Endothelial cell of umbilical vein (primary cell): Measurements from ENCODE around the gene KRT17. TPM values are rescaled to one million over a fixed set of nuclear protein-coding genes. Genes with fewer than 3 reads are reported as not detected.
"Not testable (repeated sequence)": the region's sequence is repeated elsewhere in the genome, so short reads cannot be mapped to it uniquely, and the experiment has no call there.

Experiments
- BruUV-seq: library from RNA; stranded (reverse); fragments of 400-500 nt; replicated peaks from 2 replicates; lab custom pipeline; 2021; lab: Mats Ljungman, UMichigan
- CTCF ChIA-PET: fragments of 300-600, 350-600 bp; sonication (Branson Sonifier 250); formaldehyde crosslinking; loops from one replicate; lab custom pipeline; 2021; ENCODE audit warnings: antibody characterized with exemption, inconsistent platforms; lab: Charles Lee
- POLR2A ChIA-PET: fragments of 300-600, 350-600 bp; sonication (Branson Sonifier 250); formaldehyde crosslinking; loops from one replicate; lab custom pipeline; 2021; ENCODE audit warnings: antibody characterized with exemption, inconsistent platforms; lab: Charles Lee
- DNase-seq: peaks from one replicate; pipeline ENCODE4 v3.0.0-alpha.2; 2011; ENCODE audit warnings: low read depth, low spot score
- FAIRE-seq: peaks from 2 replicates; lab custom pipeline; 2011; peaks lifted over from hg19 to GRCh38; lab: Jason Lieb, UNC
- H2AFZ ChIP-seq: 2 replicates; pipeline ENCODE4 v1.6.0; 2012; ENCODE audit warnings: low read depth, low read length, control low read depth, inconsistent platforms
- H3K27ac ChIP-seq: 2 replicates; pipeline ENCODE4 v1.5.1; 2011; ENCODE audit warnings: low read depth, mild to moderate bottlenecking, control low read depth, low read length, moderate library complexity; ENCODE audit not compliant: insufficient read depth
- H3K27me3 ChIP-seq, 2 experiments: 2 replicates each; pipeline versions ENCODE4 v1.6.0 to v1.6.1; 2011; ENCODE audit warnings: low read length in 2 of 2, mixed read lengths in 1 of 2; ENCODE audit not compliant: control insufficient read depth in 2 of 2, insufficient read depth in 2 of 2
- H3K36me3 ChIP-seq, 2 experiments: 2 replicates in 1 of 2; 3 replicates in 1 of 2; pipeline ENCODE4 v1.5.1; 2011; ENCODE audit warnings: low read length in 2 of 2, mild to moderate bottlenecking in 1 of 2, moderate library complexity in 1 of 2; ENCODE audit not compliant: control insufficient read depth in 2 of 2, insufficient read depth in 2 of 2; ENCODE audit errors: extremely low read depth in 1 of 2
- H3K4me1 ChIP-seq: 3 replicates; pipeline ENCODE4 v1.5.1; 2011; ENCODE audit warnings: mild to moderate bottlenecking, low read length; ENCODE audit not compliant: control insufficient read depth, insufficient read depth; ENCODE audit errors: extremely low read depth
- H3K4me2 ChIP-seq: 2 replicates; pipeline ENCODE4 v1.6.1; 2011; ENCODE audit warnings: low read length, control low read depth, mixed read lengths; ENCODE audit not compliant: insufficient read depth
- H3K4me3 ChIP-seq, 3 experiments: fragments of 200-600 bp in 1 of 3; sonication (generic), shearing (Covaris generic) in 1 of 3; replicated peaks in 1 of 3; 2 replicates each; pipeline ENCODE4 v1.5.1; 2011 to 2016; ENCODE audit warnings: control low read depth in 3 of 3, low read length in 3 of 3, mild to moderate bottlenecking in 2 of 3, inconsistent platforms in 1 of 3, low read depth in 1 of 3, moderate library complexity in 1 of 3; ENCODE audit not compliant: insufficient read depth in 1 of 3
- H3K79me2 ChIP-seq: 2 replicates; pipeline ENCODE4 v1.6.0; 2012; ENCODE audit warnings: low read length, inconsistent platforms; ENCODE audit not compliant: control insufficient read depth, insufficient read depth
- H3K9ac ChIP-seq: replicated peaks from 2 replicates; pipeline ENCODE3; 2011; ENCODE audit warnings: low read length, control low read depth; ENCODE audit not compliant: insufficient read depth; ENCODE audit errors: extremely low read depth
- H3K9me1 ChIP-seq: replicated peaks from 3 replicates; pipeline ENCODE4 v1.6.0; 2011; ENCODE audit warnings: mild to moderate bottlenecking, low read length; ENCODE audit not compliant: control insufficient read depth, insufficient read depth; ENCODE audit errors: extremely low read depth
- H3K9me3 ChIP-seq: replicated peaks from 2 replicates; pipeline ENCODE4 v1.5.1; 2012; ENCODE audit warnings: low read length, inconsistent platforms; ENCODE audit not compliant: control insufficient read depth, insufficient read depth
- H4K20me1 ChIP-seq: replicated peaks from 2 replicates; pipeline ENCODE3; 2011; ENCODE audit warnings: mild to moderate bottlenecking, low read length; ENCODE audit not compliant: control insufficient read depth, insufficient read depth; ENCODE audit errors: extremely low read depth
- CTCF ChIP-seq, 2 donors: IDR thresholded peaks; 1 replicate in 1 of 2; 2 replicates in 1 of 2; pipeline ENCODE4 v1.5.1; 2011; ENCODE audit warnings: low read length in 2 of 2, mild to moderate bottlenecking in 2 of 2, moderate library complexity in 2 of 2, control low read depth in 1 of 2, inconsistent platforms in 1 of 2, low read depth in 1 of 2; ENCODE audit not compliant: insufficient read depth in 1 of 2; ENCODE audit errors: extremely low read depth in 1 of 2
- EZH2 ChIP-seq: IDR thresholded peaks from 2 replicates; pipeline ENCODE4 v1.6.1; 2012; ENCODE audit warnings: borderline replicate concordance, low read depth, mild to moderate bottlenecking, moderate library complexity, low read length, inconsistent platforms; ENCODE audit not compliant: severe bottlenecking
- FOS ChIP-seq: IDR thresholded peaks from 2 replicates; pipeline ENCODE4 v1.6.1; 2011; ENCODE audit warnings: mild to moderate bottlenecking, low read length, moderate library complexity, borderline replicate concordance; ENCODE audit not compliant: insufficient read depth
- GATA2 ChIP-seq: IDR thresholded peaks from 2 replicates; pipeline ENCODE4 v1.7.0; 2011; ENCODE audit warnings: low read depth, mild to moderate bottlenecking, moderate library complexity, mixed read lengths, low read length; ENCODE audit not compliant: insufficient read length, insufficient read depth
- JUN ChIP-seq: IDR thresholded peaks from 2 replicates; pipeline ENCODE4 v1.6.1; 2011; ENCODE audit warnings: borderline replicate concordance, low read depth; ENCODE audit not compliant: insufficient read length, insufficient read depth
- MAX ChIP-seq: IDR thresholded peaks from 2 replicates; pipeline ENCODE4 v1.6.1; 2011; ENCODE audit not compliant: insufficient read depth, insufficient read length
- MYC ChIP-seq: IDR thresholded peaks from one replicate; pipeline ENCODE4 v1.6.1; 2011; ENCODE audit warnings: mild to moderate bottlenecking, low read depth, low read length
- POLR2A ChIP-seq: IDR thresholded peaks from 2 replicates; pipeline ENCODE4 v1.6.1; 2012; ENCODE audit warnings: low read depth, mild to moderate bottlenecking, control low read depth, low read length
- POLR2AphosphoS5 ChIP-seq: IDR thresholded peaks from 2 replicates; pipeline ENCODE4 v1.6.1; 2012; ENCODE audit warnings: low read depth, mild to moderate bottlenecking, control low read depth, low read length, moderate library complexity; ENCODE audit not compliant: insufficient read depth
- dilution Hi-C: fragments of 300-500 bp; cut with MboI; formaldehyde crosslinking; loops from one replicate; pipeline ENCODE4 v1.15.0; 2019; ENCODE audit warnings: low sequenced_read_pairs; ENCODE audit not compliant: extremely low pct_ligation_motif_present
- intact Hi-C: fragments of 100-400 bp; cut with micrococcal nuclease; formaldehyde crosslinking; loops from one replicate; pipeline ENCODE4 v1.10.0; 2022
- polyA plus RNA-seq, 4 experiments: library from polyadenylated mRNA; depleted of rRNA in 3 of 4; stranded (reverse) in 3 of 4; unstranded in 1 of 4; fragments of >200 nt; gene quantifications; 2 replicates each; pipeline versions ENCODE4 v1.2.1 to v1.2.3, GENCODE V29; 2011 to 2012; ENCODE audit warnings: missing spikeins in 1 of 4
- total RNA-seq: library from RNA; stranded (reverse); gene quantifications from 2 replicates; pipeline ENCODE4 v1.2.3, GENCODE V29; 2021

The KRT17 gene
- total and polyA plus RNA-seq, 2 donors (not counting 3 experiments of a cell fraction or from before 2014, with no cell fraction given), result 0.83 to 1.6 TPM

GRCh38 chr17:41583137-41584127 is 40.9 kb downstream of the KRT17 start:
- Histone ChIP-seq H3K9ac (no peak overlapping the region), H3K4me1 (no peaks in the 10 kb centered on the region), H3K36me3 (no peaks in the 10 kb centered on the region), H2AFZ (no peak overlapping the region), H3K27me3 (peaks cover 0 to 2% of the 10 kb centered on the region in 2 experiments), H4K20me1 (no peaks in the 10 kb centered on the region), H3K9me1 (no peaks in the 10 kb centered on the region), H3K4me2 (no peak overlapping the region), H3K27ac (no peak overlapping the region), H3K4me3 (no peak overlapping the region), H3K79me2 (no peaks in the 10 kb centered on the region), H3K9me3 (no peaks in the 10 kb centered on the region)
- POLR2A ChIA-PET, result no interaction called here
- intact Hi-C loops (no loop called here), dilution Hi-C loops (no loop called here)
- no TSS peak for BruUV-seq
- FAIRE-seq, result no peak
- no peak for DNase-seq
- TF ChIP-seq MAX, result no peak
- TF ChIP-seq CTCF (IDR thresholded peaks at IDR 0.05; ENCODE audit: extremely low read depth in 1 of 2, insufficient read depth in 1 of 2, low read depth in 1 of 2, low read length in 2 of 2), result no peak
- no peak for TF ChIP-seq MYC
- no peak for TF ChIP-seq FOS
- no peak for TF ChIP-seq EZH2
- TF ChIP-seq POLR2AphosphoS5, result no peak
- no peak for TF ChIP-seq POLR2A
- TF ChIP-seq JUN, result no peak
- TF ChIP-seq GATA2, result no peak
- CTCF ChIA-PET, result interaction anchor here (1.5 to 3.3 kb wide), 4 partner anchors 34 to 79 kb away, joined by 3 to 16 read pairs (median 6); no protein-coding TSS in a partner anchor

- H3K4me1 ChIP-seq, H2AFZ ChIP-seq, H3K27me3 ChIP-seq, POLR2A ChIA-PET, H3K9me3 ChIP-seq, BruUV-seq, H3K79me2 ChIP-seq, FAIRE-seq, H4K20me1 ChIP-seq, DNase-seq, H3K27ac ChIP-seq, H3K9me1 ChIP-seq, H3K4me2 ChIP-seq, intact Hi-C loops, H3K9ac ChIP-seq, H3K4me3 ChIP-seq, H3K36me3 ChIP-seq, dilution Hi-C loops: not testable (repeated sequence)
- CTCF ChIA-PET, result interaction anchor here (1.1 to 3.3 kb wide), 3 partner anchors 33 to 80 kb away, joined by 4 to 16 read pairs (median 5); no protein-coding TSS in a partner anchor
These were observed 42.1 kb downstream of the KRT17 start for GRCh38 chr17:41582061-41582968.
